IPS-11a (cell line): ENCODE measurements around the gene TMEFF1.

Experiments
- H3K4me3 ChIP-seq: one replicate; pipeline ENCODE4 v1.5.1; 2013; ENCODE audit warnings: low read depth, low read length, control low read depth

Gene TMEFF1

DNA sequence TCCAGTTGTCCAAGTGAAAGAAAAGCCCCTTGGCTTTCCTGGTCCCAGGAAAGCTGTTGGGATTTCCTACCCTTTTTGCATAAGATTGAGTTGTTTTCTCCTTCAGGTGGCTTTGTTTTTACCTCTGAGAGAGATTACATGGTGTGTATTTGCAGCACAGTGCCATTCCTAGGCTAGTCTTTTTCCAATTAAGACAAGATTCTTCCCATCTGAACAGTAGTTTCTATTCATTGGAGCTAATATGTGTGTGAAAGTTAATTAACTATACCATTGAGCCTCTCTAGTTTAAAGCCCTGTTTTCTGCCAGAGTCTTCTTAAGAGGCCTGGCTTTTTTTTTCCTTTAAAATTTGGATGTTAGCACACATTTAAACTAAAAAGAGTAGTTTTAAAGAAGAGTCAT, 25.9 kb upstream of the TMEFF1 start:
- H3K4me3 ChIP-seq, result no peak overlapping the region

DNA sequence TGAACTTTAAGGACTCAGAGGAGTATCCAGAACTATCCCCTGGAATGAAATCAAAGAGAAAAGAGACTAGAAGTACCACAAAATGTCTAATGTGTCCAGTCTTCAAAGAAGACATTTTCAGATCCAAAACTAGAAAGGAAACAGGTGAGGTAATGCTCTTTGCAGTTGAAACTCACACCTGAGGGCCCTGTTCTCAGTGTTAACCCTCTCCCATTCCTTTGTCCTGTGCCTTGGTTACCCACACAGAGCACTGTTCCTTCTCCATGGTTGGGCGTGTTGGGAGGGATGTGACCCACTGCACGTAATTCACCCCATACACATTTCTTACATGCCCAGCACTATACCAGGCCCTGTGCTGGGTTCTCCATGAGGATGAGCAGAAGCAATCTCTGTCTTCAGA, 24.7 kb upstream of the TMEFF1 start:
- H3K4me3 ChIP-seq, result no peak overlapping the region

DNA sequence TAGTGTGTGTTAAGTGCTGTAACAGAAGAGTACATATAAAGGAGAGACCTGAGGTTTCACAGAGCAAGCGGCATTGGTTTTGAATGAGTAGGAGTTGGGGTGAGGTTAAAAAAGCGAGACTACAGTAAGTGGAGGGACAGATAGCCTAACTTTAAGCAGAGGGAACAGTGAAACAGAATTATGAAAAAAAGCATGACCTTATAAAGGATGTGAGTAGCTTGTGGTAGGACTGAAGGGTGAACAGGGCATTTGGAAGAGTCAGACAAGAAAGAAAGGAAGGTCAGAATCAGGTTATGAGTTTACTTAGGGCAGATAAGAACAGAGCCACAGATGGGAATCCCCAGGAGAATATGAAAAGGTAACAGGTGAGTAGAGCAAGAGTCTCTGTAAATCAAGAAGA, 23.5 kb upstream of the TMEFF1 start:
- H3K4me3 ChIP-seq, result no peak overlapping the region

DNA sequence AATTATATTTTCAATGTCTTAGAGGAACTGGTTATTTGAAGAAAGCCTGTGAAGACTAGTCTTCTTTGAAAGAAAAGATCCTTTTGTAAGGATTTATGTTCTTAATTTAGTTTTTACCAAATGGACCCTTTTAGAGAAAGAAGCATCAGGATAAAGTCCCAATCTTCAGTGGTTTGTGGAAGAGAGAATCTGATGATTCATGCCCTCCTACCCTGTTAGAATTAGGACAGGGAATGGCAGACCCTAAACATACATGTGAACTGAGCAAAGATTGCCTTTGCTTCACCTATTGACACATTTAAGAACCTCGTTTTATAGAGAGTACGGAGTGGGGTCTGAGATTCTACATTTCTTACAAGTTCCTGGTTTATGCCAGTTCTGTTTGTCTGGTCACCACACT, 20.1 kb upstream of the TMEFF1 start:
- H3K4me3 ChIP-seq, result no peak overlapping the region

DNA sequence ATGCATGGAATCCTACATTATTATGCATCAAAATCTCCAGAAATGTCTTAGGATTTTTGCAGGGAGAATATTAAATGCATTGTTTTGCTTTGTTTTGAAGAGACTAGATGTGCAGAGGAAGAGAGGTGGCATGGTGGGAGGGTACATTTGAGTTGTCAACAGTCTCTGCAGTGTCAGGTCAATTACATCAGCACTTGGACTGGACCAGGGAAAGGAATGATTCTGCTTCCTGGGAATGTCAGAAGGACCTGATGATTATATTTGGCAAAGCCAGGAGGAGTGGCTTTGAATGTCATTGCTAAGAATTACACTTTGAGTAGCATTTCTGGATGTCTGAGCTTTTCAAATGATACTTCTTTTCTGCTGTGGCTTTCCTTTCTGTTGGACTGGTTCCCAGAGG, 17.5 kb upstream of the TMEFF1 start:
- no peak overlapping the region for H3K4me3 ChIP-seq

DNA sequence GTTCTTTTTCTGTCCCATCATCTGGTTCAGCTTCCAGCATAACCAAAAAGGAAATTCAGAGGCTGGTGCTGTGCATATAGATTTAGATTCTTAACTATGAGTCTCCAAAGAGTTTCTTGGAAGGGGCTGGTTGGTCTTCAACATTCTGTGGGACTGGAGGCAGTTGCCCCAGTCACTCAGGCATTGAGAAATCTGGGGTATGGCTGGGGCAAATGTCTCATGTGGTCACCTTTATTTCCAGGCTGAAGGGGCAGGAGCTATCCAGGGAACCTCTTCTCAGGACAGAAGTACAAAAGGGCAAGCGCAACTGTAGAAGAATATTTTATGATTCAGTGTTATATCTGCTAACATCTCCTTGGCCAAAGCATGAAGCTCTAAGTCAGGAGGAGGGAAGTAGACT, 15.4 kb upstream of the TMEFF1 start:
- no peak overlapping the region for H3K4me3 ChIP-seq

DNA sequence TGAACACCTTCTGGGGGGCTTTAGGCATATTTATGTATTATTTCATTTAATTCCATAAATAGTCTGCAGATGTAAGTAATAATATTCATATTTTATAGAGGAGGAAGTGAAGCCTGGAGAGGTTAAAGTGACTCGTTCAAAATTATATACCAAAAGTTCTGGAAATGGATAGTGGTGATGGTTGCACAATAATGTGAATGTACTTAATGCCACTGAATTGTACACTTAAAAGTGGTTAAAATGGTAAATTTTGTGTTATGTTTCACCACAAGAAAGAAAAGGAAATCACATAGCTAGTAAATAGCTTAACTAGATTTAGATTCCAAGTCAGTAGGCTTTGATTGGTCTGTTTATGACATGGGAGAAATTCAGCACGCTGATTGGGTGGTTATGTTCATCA, 13.0 kb upstream of the TMEFF1 start:
- H3K4me3 ChIP-seq, result no peak overlapping the region

DNA sequence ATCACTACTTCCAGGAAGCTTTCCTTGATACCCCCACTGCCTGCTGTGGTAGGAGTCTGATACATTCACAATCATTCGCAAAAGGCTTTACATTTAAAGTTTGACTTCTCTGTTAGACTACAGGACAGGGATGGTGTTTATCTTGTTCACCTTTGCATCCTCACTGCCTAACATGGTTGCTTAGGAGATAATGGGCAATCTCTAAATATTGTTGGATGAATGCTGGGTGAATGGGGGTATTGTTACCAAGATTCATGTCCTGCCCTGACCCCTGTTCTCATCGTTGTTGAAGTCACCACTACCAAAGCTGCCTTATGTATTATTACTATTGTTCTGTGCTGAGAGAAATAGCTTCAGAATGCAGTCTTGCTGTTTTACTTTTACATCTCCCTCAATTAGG, 7.7 kb upstream of the TMEFF1 start:
- H3K4me3 ChIP-seq, result no peak overlapping the region

DNA sequence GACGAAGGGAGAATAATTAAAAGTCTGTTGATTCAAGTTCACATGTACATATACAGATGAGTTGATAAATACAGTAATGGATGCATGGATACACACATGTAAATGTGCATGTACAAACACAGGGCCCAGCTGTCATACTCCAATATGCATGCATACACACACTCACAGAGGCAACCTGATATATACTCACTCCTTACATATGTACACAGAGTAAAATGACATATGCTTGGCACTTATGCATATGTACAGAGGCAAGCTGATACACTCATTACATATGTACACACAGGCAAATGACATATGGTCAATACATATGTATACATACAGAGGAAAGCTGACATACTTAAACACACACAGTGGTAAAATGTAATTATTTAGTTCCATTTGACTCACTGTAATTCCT, 7.2 kb upstream of the TMEFF1 start:
- no peak overlapping the region for H3K4me3 ChIP-seq

DNA sequence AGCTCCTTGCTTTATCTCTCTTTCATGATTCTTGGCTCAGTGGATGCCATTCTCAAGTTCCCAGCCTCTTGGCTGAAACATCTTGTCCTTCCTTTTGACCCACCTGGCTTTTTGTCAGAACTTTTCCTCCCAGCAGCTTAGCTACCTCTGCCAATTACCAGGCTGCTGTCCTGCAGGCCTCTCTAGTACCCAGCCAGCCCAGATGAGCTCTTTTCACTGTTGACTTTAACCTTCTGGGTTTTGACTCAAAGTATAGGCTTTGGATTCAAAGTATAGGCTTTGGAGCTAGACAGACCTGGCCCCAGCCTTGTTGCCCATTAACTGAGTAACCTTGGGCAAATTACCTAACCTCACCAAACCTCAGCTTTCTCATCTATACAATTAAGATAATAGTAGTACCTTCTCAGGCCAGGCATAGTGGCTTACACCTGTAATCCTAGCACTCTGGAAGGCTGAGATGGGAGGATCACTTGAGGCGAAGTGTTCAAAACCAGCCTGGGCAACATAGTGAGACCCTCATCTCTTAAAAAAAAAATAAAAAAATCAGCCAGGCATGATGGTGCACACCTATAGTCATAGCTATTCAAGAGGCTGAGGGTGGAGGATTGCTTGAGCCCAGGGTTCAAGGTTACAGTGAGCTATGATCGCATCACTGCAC, 6.6 kb upstream of the TMEFF1 start:
- H3K4me3 ChIP-seq, result no peak overlapping the region

DNA sequence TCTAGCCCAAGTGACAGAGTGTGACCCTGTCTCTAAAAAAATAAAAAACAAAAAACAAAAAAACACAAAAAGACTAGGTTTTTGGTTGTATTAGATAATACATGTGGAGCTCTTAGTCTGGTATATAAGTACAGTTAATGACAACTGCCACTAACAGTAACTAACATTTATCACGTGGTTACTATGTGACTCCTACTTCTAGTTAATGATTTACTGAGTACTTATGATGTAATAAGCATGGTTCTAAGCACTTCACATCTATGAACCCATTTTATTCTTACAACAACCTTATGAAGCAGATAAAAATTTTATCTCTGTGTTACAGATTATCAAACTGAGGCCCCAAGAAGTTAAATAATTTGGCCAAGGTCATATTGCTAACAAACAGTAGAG, 6.1 kb upstream of the TMEFF1 start:
- H3K4me3 ChIP-seq, result no peak overlapping the region

DNA sequence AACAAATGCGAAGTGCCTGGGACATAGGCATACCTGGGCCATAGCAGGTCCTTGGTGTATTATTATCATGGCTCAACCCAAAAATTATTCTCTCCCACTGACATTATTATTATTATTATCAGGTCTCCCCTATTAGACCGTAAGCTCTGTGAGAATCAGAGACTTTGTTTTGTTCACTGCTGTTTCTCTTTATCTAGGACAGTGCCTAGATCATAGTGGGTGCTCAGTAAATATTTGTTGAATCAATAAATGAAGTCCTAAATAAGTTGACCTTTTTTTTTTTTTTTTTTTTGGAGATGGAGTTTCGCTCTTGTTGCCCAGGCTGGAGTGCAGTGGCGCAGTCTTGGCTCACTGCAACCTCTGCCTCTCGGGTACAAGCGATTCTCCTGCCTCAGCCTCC, 4.9 kb upstream of the TMEFF1 start:
- H3K4me3 ChIP-seq, result no peak overlapping the region

DNA sequence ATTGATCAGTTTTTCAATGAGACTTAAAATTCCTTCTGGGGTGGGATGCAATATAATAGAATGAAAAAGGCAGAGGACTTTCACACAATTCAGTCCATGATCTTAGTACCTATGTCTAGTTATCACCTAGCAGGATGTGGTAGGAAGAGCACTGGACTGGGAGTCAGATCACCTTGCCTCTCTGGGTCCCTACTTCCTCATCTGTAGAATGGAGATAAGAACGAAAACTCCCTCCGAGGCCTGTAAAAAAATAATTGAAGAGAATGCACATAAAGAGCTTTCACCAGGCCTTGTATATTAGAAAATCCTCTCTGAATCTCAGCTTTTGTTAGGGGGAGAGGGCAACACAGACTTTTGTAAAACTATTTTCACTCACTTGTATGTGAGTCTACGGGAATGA, 681 bp upstream of the TMEFF1 start:
- H3K4me3 ChIP-seq, result peak overlapping the region; percentile 33

DNA sequence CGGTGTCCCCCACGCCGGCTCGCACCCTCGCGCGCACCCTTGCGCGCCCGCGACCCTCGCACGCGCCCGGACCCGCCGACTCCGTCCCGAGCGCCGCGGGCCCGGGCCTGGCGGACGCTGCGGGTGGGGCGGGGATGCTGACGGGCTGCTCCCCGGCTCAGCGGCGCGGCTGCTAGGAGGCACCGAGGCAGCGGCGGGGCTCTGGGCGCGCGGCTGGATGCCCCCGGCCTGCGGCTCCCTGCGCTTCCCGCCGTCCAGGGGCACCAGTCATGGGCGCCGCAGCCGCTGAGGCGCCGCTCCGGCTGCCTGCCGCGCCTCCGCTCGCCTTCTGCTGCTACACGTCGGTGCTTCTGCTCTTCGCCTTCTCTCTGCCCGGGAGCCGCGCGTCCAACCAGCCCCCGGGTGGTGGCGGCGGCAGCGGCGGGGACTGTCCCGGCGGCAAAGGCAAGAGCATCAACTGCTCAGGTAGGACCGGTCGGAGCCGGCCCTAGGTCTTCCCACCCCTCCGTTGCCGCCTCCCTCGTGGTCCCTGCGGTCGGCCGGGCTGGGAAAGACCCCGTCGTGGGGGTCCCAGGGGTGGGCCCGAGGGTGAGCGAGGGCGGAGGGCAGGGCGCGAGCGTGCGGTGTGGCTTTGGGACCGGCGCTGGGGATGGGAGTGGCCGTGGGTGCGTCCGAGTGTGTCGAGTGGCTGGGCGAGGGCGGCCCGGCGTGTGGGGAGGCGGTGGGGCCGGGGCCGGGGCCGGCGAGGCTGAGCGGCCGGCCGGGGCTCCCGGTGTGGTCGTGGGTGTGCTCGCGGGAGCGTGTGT, 530 bp downstream of the TMEFF1 start:
- peak overlapping the region; percentile 77 for H3K4me3 ChIP-seq

DNA sequence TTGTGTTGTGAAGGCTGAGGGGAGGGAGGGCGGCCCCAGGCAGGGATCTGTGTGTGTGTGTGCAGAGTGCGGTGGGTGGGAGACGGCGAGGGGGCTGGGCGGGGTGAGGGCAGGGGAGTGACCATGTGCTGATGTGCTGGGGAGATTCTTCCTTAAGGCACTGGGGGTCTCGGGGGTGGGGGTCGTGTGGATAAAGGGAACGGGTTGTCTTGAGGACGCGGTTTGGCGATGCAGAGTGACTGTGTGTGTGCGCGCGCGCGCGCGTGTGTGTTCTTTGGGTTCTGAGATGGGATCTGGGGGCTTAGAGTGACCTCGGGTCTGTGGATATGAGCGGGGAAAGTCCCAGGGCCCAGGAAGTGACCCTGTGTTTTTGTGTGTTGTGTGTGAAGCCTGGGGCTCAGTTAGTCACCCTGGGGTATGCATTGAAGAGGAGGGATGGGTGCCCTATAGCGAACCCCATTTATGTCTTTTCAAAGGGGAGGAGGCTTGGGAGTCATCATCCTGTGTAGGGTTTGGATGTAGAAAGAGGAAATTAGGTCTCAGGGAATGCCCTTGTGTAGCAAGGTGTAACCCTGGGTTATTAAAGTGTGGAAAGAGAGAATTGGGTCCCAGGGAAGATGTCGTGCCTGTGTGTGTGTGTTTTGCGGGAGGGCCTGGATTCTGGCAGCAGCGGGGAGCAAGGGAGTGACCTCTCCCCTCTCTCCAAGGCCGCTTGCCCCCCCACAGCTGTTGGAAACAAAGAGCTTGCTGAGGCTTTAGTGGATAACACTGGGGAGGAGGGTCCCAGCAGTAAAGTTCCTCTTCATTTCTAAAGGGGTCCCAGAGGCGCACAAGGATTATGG, 1.4 kb downstream of the TMEFF1 start:
- H3K4me3 ChIP-seq, result peak overlapping the region; percentile 77

DNA sequence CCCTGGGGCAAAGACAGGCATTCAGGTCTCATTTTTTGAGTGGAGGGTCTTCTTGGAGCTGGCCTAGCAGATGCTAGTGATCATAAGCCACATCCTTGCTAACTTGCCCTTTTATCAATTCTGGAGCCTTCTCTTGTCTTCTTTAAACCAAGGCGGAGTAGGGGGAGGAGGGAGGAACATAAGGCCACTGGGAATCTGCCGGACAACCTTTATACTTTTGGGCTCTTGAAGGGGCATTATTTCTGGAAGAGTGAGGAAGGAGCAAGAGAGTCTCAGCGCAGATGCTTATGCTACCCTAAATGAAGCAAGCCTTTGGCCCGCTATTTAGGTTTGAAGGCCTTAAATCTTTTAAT, 2.0 kb downstream of the TMEFF1 start:
- peak overlapping the region; percentile 77 for H3K4me3 ChIP-seq

DNA sequence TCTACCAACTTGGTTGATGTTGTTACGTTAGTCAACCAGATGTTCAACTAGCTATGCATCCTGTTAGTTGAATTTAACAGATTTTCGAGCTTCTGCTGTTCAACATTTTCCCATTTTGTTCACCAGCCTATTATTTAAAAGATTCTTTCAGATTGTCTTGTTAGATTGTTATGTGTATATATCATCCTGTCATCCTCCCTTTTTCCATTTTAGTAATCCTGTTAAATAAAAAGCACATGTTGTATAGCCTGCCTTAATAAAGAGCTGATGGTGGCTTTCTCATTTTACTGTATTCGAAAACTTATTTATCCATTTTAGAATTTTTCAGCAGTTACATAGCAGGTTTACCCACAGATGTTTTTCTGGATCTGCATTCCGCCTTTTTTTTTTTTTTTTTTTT, 4.3 kb downstream of the TMEFF1 start:
- no peak overlapping the region for H3K4me3 ChIP-seq

DNA sequence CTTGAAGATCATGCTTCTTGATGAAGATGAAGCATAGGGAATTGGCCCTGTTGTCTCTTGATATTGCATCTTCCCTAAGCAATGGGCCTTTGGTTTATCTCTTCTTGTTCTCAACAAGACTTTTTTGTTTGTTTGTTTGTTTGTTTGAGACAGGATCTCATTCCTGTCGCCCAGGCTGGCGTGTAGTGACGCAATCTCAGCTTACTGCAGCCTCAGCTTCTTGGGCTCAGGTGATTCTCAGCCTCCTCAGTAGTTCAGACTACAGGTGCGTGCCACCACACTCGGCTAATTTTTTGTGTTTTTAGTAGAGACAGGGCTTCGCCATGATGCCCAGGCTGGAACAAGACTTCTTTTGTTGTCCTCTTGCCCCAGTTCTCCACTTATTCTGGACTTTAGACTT, 5.2 kb downstream of the TMEFF1 start:
- no peak overlapping the region for H3K4me3 ChIP-seq

DNA sequence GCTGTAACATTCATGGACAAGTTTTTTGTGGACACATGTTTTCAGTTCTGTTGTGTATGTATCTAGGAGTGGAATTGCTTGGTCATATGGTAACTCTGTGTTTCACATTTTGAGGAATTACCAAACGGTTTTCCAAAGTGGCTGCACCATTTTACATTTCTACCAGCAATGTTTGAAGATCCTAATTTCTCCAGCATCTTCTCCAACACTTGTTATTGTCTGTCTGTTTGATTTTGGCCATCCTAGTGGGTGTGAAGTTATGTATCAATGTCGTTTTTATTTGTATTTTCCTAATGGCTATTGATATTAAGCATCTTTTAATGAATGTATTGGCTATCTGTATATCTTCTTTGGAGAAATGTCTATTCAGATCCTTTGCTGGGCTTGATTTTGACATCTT, 6.9 kb downstream of the TMEFF1 start:
- no peak overlapping the region for H3K4me3 ChIP-seq

DNA sequence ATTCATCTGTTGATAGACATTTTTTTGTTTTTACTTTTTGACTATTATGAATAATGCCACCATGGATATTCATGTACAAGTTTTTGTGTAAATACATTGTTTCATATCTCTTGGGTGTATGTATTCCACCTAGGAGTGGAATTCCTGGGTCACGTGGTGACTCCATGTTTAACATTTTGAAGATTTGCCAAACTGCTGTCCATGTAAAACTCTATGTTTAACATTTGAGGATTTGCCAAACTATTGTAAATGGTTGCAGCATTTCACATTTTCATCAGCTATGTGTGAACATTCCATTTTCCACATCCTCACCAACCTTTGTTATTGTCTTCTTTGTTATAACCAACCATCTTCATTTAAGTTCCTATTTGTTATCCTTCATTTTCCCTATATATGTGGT, 12.2 kb downstream of the TMEFF1 start:
- H3K4me3 ChIP-seq, result no peak overlapping the region

DNA sequence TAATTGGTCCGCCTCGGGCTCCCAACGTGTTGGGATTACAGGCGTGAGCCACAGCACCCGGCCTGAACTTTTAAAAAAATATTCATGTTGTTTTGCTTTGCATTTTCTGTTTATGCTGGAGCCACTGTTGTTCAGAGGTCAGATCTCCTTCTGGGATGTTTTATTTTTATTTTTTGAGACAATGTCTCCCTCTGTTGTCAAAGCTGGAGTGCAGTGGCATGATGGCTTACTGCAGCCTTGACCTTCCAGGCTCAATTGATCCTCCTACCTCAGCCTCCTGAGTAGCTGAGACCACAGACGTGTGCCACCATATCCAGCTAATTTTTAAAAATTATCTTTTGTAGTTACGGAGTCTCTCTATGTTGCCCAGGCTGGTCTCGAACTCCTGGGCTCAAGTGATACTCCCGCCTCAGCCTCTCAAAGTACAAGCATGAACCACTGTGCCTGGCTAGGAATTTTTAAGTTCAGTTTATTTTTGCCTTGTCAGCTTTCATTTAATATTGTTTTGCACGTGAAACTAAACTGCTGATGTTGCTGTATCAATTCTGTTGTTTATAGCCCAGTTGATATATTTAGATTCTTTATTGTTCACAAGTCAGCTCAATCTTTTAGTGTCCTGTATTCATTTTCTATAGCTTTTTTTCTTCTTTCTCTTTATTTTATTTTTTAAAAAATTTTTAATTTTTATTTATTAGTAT, 13.7 kb downstream of the TMEFF1 start:
- no peak overlapping the region for H3K4me3 ChIP-seq
